H1 (cell line): ENCODE measurements around the gene SCAPER. TPM values are rescaled to one million over a fixed set of nuclear protein-coding genes. Genes with fewer than 3 reads are reported as not detected.

Source experiments
- ASH2L ChIP-seq: fragments of 200-600, 300-600 bp; sonication (generic); IDR thresholded peaks from one replicate; pipeline ENCODE4 v1.7.1; 2017; ENCODE audit warnings: low read length
- CTBP2 ChIP-seq: IDR thresholded peaks from 2 replicates; pipeline ENCODE4 v1.7.0; 2011; ENCODE audit warnings: borderline replicate concordance, mild to moderate bottlenecking, moderate library complexity, mixed read lengths, low read length; ENCODE audit not compliant: insufficient read depth, insufficient read length
- polyA plus RNA-seq, 7 experiments: library from polyadenylated mRNA; depleted of rRNA in 3 of 7; stranded (reverse) in 5 of 7; unstranded in 2 of 7; fragments of >200 nt in 5 of 7; fragments of 200-250 nt in 2 of 7; gene quantifications; 1 replicate in 5 of 7; 2 replicates in 1 of 7; 4 replicates in 1 of 7; pipeline versions ENCODE4 v1.2.1 to v1.2.3, GENCODE V29; 2011 to 2013; ENCODE audit warnings: missing spikeins in 2 of 7, mixed read lengths in 2 of 7
- total RNA-seq: library from RNA; stranded (reverse); fragmentation: NEBNext Ultra II Directional; extraction: Animal tissue kit (Norgen Biotek cat#: 25700); gene quantifications from 2 replicates; pipeline ENCODE4 v1.2.1, GENCODE V29; 2021

The SCAPER gene
- total and polyA plus RNA-seq, 2 of the 8 experiments (the other 6 are each of a cell fraction or from before 2014, with no cell fraction given), result 1.6 to 6.8 TPM

DNA sequence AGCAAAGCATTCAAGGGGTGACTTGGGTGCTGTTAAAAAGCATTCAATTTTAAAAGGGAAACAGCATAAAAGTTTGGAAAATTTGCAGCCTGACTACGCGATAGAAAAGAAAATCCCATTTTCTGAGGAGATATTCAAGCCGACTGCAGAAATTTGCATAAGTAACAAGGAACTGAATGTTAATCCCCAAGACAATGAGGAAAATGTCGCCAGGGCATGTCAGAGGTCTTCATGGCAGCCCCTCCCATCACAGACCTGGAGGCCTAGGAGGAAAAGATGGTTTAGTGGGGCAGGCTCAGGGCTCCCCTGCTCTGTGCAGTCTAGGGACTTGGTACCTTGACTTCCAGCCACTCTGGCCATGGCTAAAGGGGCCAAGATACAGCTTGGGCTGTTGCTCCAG, 475.5 kb downstream of the SCAPER start (continued):
- TF ChIP-seq ASH2L (no peak), CTBP2 (no peak)
